Smooth muscle cell (in vitro differentiated cells): Measurements from ENCODE around the gene PLCB2. TPM values are rescaled to one million over a fixed set of nuclear protein-coding genes. Genes with fewer than 3 reads are reported as not detected.

Experiments
- DNase-seq: peaks from one replicate; lab custom pipeline; 2025; ENCODE audit not compliant: unreplicated experiment; lab: John Stamatoyannopoulos, UW
- H2AFZ ChIP-seq: fragments of 200-600 bp; sonication (generic); 2 replicates; pipeline ENCODE4 v1.6.0; 2016; ENCODE audit warnings: antibody characterized with exemption, low read depth, mild to moderate bottlenecking
- H3F3A ChIP-seq: fragments of 200-600 bp; sonication (generic); 2 replicates; pipeline ENCODE4 v1.6.0; 2017; ENCODE audit warnings: antibody characterized with exemption, low read depth
- H3K27ac ChIP-seq: fragments of 200-600 bp; sonication (generic); 2 replicates; pipeline ENCODE4 v1.5.1; 2016; ENCODE audit warnings: low read depth, mild to moderate bottlenecking
- H3K27me3 ChIP-seq: fragments of 200-600 bp; sonication (generic); 2 replicates; pipeline ENCODE4 v1.6.1; 2016; ENCODE audit warnings: low read depth, mild to moderate bottlenecking
- H3K36me3 ChIP-seq: fragments of 200-600 bp; sonication (generic); 2 replicates; pipeline ENCODE4 v1.5.1; 2016; ENCODE audit warnings: low read depth
- H3K4me1 ChIP-seq: fragments of 200-600 bp; sonication (generic); 2 replicates; pipeline ENCODE4 v1.5.1; 2016; ENCODE audit warnings: low read depth
- H3K4me2 ChIP-seq: fragments of 200-600 bp; sonication (generic); 2 replicates; pipeline ENCODE4 v1.6.0; 2016; ENCODE audit warnings: mild to moderate bottlenecking
- H3K4me3 ChIP-seq: fragments of 200-600 bp; sonication (generic); 2 replicates; pipeline ENCODE4 v1.5.1; 2016; ENCODE audit warnings: mild to moderate bottlenecking
- H3K79me2 ChIP-seq: fragments of 200-600 bp; sonication (generic); 2 replicates; pipeline ENCODE4 v1.6.0; 2016; ENCODE audit warnings: low read depth, mild to moderate bottlenecking
- H3K9ac ChIP-seq: fragments of 200-600 bp; sonication (generic); 2 replicates; pipeline ENCODE4 v1.6.0; 2016; ENCODE audit warnings: low read depth
- H3K9me3 ChIP-seq: fragments of 200-600 bp; sonication (generic); replicated peaks from 2 replicates; pipeline ENCODE4 v1.5.1; 2016; ENCODE audit warnings: low read depth
- H4K20me1 ChIP-seq: fragments of 200-600 bp; sonication (generic); 2 replicates; pipeline ENCODE4 v1.6.0; 2016; ENCODE audit warnings: low read depth
- CTCF ChIP-seq: fragments of 200-600 bp; sonication (generic); IDR thresholded peaks from 2 replicates; pipeline ENCODE4 v1.5.1; 2017; ENCODE audit warnings: borderline replicate concordance, mild to moderate bottlenecking, antibody characterized with exemption; ENCODE audit not compliant: insufficient read depth, poor library complexity, severe bottlenecking
- WGBS: methylation state at CpG from one replicate; pipeline ENCODE4 v1.1.7; 2016; ENCODE audit warnings: low lambda C conversion rate; 5-methylcytosine and 5-hydroxymethylcytosine counted together
- polyA plus RNA-seq: library from polyadenylated mRNA; unstranded; fragments of >200 nt; fragmentation: Nextera tagmentation; extraction: Ambion mirVana; gene quantifications from 2 replicates; pipeline ENCODE4 v1.2.1, GENCODE V29; 2016
- total RNA-seq: library from RNA; depleted of rRNA; stranded (reverse); fragments of >200 nt; gene quantifications from 2 replicates; pipeline ENCODE4 v1.2.3, GENCODE V29; 2014

PLCB2 gene
- total and polyA plus RNA-seq, 2 experiments from 2014 or later = 1.5 TPM; not detected in 1

- H3K9me3 ChIP-seq = no peaks in the 10 kb centered on the region
- H4K20me1 ChIP-seq = no peaks in the 10 kb centered on the region
- DNase-seq = no peak
- H3F3A ChIP-seq = peaks cover 18% of the 10 kb centered on the region
- peaks cover 30% of the 10 kb centered on the region for H3K4me1 ChIP-seq
- H3K4me2 ChIP-seq = peak overlapping the region; percentile 67
- no peak overlapping the region for H2AFZ ChIP-seq
- no peak overlapping the region for H3K4me3 ChIP-seq
- no peak overlapping the region for H3K9ac ChIP-seq
- WGBS = 3% methylated on average over 1 of the region's 1 CpG
- no peak overlapping the region for H3K27ac ChIP-seq
- no peaks in the 10 kb centered on the region for H3K79me2 ChIP-seq
- no peak for TF ChIP-seq CTCF
- H3K27me3 ChIP-seq = peaks cover 54% of the 10 kb centered on the region
- H3K36me3 ChIP-seq = no peaks in the 10 kb centered on the region
Measured at GRCh38 chr15:40285554-40286011, 22.2 kb downstream of the PLCB2 start.

GRCh38 chr15:40285151-40285550 lies 22.6 kb downstream of the PLCB2 start:
- Histone ChIP-seq H3F3A (peaks cover 18% of the 10 kb centered on the region), H3K27ac (no peak overlapping the region), H4K20me1 (no peaks in the 10 kb centered on the region), H3K4me3 (no peak overlapping the region), H2AFZ (no peak overlapping the region), H3K79me2 (no peaks in the 10 kb centered on the region), H3K36me3 (no peaks in the 10 kb centered on the region), H3K9me3 (no peaks in the 10 kb centered on the region), H3K4me1 (peaks cover 30% of the 10 kb centered on the region), H3K27me3 (peaks cover 54% of the 10 kb centered on the region), H3K4me2 (peak overlapping the region; percentile 67), H3K9ac (no peak overlapping the region)
- DNase-seq = peak; percentile 27
- WGBS = 17% methylated on average over 4 of the region's 4 CpGs
- no peak for TF ChIP-seq CTCF

GRCh38 chr15:40283615-40284300 lies 24.0 kb downstream of the PLCB2 start:
- Histone ChIP-seq H3K9ac (no peak overlapping the region), H3K4me2 (no peak overlapping the region), H3K36me3 (no peaks in the 10 kb centered on the region), H3K9me3 (no peaks in the 10 kb centered on the region), H3F3A (peaks cover 18% of the 10 kb centered on the region), H4K20me1 (no peaks in the 10 kb centered on the region), H2AFZ (no peak overlapping the region), H3K4me1 (peaks cover 30% of the 10 kb centered on the region), H3K27ac (no peak overlapping the region), H3K4me3 (no peak overlapping the region), H3K79me2 (no peaks in the 10 kb centered on the region), H3K27me3 (peaks cover 55% of the 10 kb centered on the region)
- WGBS = 27% methylated on average over 31 of the region's 33 CpGs
- DNase-seq = no peak
- TF ChIP-seq CTCF = no peak
